ENCODE data around the gene PLXNC1. TPM values are rescaled to one million over a fixed set of nuclear protein-coding genes. Genes with fewer than 3 reads are reported as not detected.

The PLXNC1 gene
- total RNA-seq, 2 donors from 2014 or later: 8.4 to 12.4 TPM

- intact Hi-C loops (cut with DNase I): no loop called here
- Histone ChIP-seq H3K36me3 (no peaks in the 10 kb centered on the region), H3K4me3 (no peak overlapping the region), H3K9me3 (no peaks in the 10 kb centered on the region), H3K4me1 (no peaks in the 10 kb centered on the region), H3K27ac (no peak overlapping the region), H3K9ac (ENCODE audit: low read depth in 2 of 2, low read length in 2 of 2) (no peak overlapping the region), H3K27me3 (no peaks in the 10 kb centered on the region)
- DNase-seq: no peak
- no peak for TF ChIP-seq CTCF (IDR thresholded peaks at IDR 0.05)
Observed at GRCh38 chr12:94304012-94304411, 155.6 kb downstream of the PLXNC1 start.

- TF ChIP-seq CTCF (IDR thresholded peaks at IDR 0.05): no peak
- Histone ChIP-seq H3K9me3 (no peaks in the 10 kb centered on the region), H3K4me1 (no peaks in the 10 kb centered on the region), H3K4me3 (no peak overlapping the region), H3K27ac (no peak overlapping the region), H3K36me3 (no peaks in the 10 kb centered on the region), H3K9ac (ENCODE audit: low read depth in 2 of 2, low read length in 2 of 2) (no peak overlapping the region), H3K27me3 (no peaks in the 10 kb centered on the region)
- intact Hi-C loops (cut with DNase I): no loop called here
- DNase-seq: no peak
Observed at GRCh38 chr12:94304566-94305061, 156.2 kb downstream of the PLXNC1 start.

- Histone ChIP-seq H3K36me3 (no peaks in the 10 kb centered on the region), H3K9me3 (no peaks in the 10 kb centered on the region), H3K4me3 (no peak overlapping the region), H3K27me3 (no peaks in the 10 kb centered on the region), H3K27ac (no peak overlapping the region), H3K4me1 (no peaks in the 10 kb centered on the region), H3K9ac (ENCODE audit: low read depth in 2 of 2, low read length in 2 of 2) (no peak overlapping the region)
- no peak for DNase-seq
- intact Hi-C loops (cut with DNase I): no loop called here
- no peak for TF ChIP-seq CTCF (IDR thresholded peaks at IDR 0.05)
Observed at GRCh38 chr12:94305130-94305957, 157.0 kb downstream of the PLXNC1 start.

GRCh38 chr12:94308612-94309011 lies 160.2 kb downstream of the PLXNC1 start:
- Histone ChIP-seq H3K9me3 (no peaks in the 10 kb centered on the region), H3K4me1 (no peaks in the 10 kb centered on the region), H3K27me3 (no peaks in the 10 kb centered on the region), H3K4me3 (no peak overlapping the region), H3K36me3 (no peaks in the 10 kb centered on the region), H3K27ac (no peak overlapping the region), H3K9ac (ENCODE audit: low read depth in 2 of 2, low read length in 2 of 2) (no peak overlapping the region)
- intact Hi-C loops (cut with DNase I): no loop called here
- no peak for DNase-seq
- no peak for TF ChIP-seq CTCF (IDR thresholded peaks at IDR 0.05)

GRCh38 chr12:94309373-94309772 lies 161.0 kb downstream of the PLXNC1 start:
- intact Hi-C loops (cut with DNase I): no loop called here
- no peak for TF ChIP-seq CTCF (IDR thresholded peaks at IDR 0.05)
- Histone ChIP-seq H3K27me3 (no peaks in the 10 kb centered on the region), H3K4me3 (no peak overlapping the region), H3K9me3 (no peaks in the 10 kb centered on the region), H3K27ac (no peak overlapping the region), H3K4me1 (no peaks in the 10 kb centered on the region), H3K9ac (ENCODE audit: low read depth in 2 of 2, low read length in 2 of 2) (no peak overlapping the region), H3K36me3 (no peaks in the 10 kb centered on the region)
- no peak for DNase-seq

Measured in colonic mucosa (tissue), 4 donors.